C4-2B (cell line): ENCODE data around the gene ADRB2.

Experiments
- ZFX ChIP-seq: fragments of 450-650 bp; IDR thresholded peaks from 2 replicates; pipeline ENCODE4 v1.6.1; 2017
- TF ChIP-seq, protein P1 (sequence below): fragments of 450-650 bp; conservative IDR thresholded peaks from 2 replicates; pipeline ENCODE4 v1.5.1; 2017; ENCODE audit warnings: mild to moderate bottlenecking

- TF ChIP-seq, protein P1, sequence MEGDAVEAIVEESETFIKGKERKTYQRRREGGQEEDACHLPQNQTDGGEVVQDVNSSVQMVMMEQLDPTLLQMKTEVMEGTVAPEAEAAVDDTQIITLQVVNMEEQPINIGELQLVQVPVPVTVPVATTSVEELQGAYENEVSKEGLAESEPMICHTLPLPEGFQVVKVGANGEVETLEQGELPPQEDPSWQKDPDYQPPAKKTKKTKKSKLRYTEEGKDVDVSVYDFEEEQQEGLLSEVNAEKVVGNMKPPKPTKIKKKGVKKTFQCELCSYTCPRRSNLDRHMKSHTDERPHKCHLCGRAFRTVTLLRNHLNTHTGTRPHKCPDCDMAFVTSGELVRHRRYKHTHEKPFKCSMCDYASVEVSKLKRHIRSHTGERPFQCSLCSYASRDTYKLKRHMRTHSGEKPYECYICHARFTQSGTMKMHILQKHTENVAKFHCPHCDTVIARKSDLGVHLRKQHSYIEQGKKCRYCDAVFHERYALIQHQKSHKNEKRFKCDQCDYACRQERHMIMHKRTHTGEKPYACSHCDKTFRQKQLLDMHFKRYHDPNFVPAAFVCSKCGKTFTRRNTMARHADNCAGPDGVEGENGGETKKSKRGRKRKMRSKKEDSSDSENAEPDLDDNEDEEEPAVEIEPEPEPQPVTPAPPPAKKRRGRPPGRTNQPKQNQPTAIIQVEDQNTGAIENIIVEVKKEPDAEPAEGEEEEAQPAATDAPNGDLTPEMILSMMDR, result no peak
- TF ChIP-seq ZFX, result no peak
Observed at GRCh38 chr5:148829734-148830133, 3.3 kb downstream of the ADRB2 start.
